ENCODE measurements around the gene LZTS3. TPM values are rescaled to one million over a fixed set of nuclear protein-coding genes. Genes with fewer than 3 reads are reported as not detected.

Gene LZTS3
- total RNA-seq, 2 experiments from 2014 or later: 0.41 to 0.70 TPM

GRCh38 chr20:3115190-3116107, 57.9 kb downstream of the LZTS3 start:
- DNase-seq: no peak
- Mint-ChIP-seq H3K4me1 (no peaks in the 10 kb centered on the region), H3K27ac (no peak overlapping the region), H3K9me3 (ENCODE audit: low read depth) (no peaks in the 10 kb centered on the region), H3K4me3 (no peak overlapping the region), H3K27me3 (no peaks in the 10 kb centered on the region), H3K36me3 (peaks cover 14% of the 10 kb centered on the region)
- CTCF ChIA-PET: interaction anchor here (0.7 to 3.5 kb wide), 12 partner anchors 12 to 183 kb away, joined by 3 to 28 read pairs (median 3); partner anchors contain the start of gene OXT
- peak; percentile 51 for ATAC-seq

Other genes with a start within 250 kb of the LZTS3 start
- gene GNRH2, start 129.9 kb downstream of the LZTS3 start, total RNA-seq: under 1 TPM; 0.55 to 0.63 TPM
- 10 to 100 TPM; 43.0 to 46.7 TPM for gene MRPS26, start 127.5 kb downstream of the LZTS3 start, total RNA-seq
- not detected for gene OXT, start 101.9 kb downstream of the LZTS3 start, total RNA-seq
- not detected for gene AVP, start 88.8 kb downstream of the LZTS3 start, total RNA-seq
- 10 to 100 TPM; 17.0 to 23.6 TPM for gene FASTKD5, start 13.7 kb downstream of the LZTS3 start, total RNA-seq
- 1 to 10 TPM; 7.6 to 8.2 TPM for gene UBOX5, start 13.7 kb downstream of the LZTS3 start, total RNA-seq
- 10 to 100 TPM; 63.6 to 63.7 TPM for gene DDRGK1, start 31.1 kb upstream of the LZTS3 start, total RNA-seq
- 10 to 100 TPM; 51.9 to 71.7 TPM for gene ITPA, start 35.9 kb upstream of the LZTS3 start, total RNA-seq
- gene SLC4A11, start 65.6 kb upstream of the LZTS3 start, total RNA-seq: 1 to 10 TPM; 5.4 to 6.0 TPM
- gene DNAAF9, start 234.1 kb upstream of the LZTS3 start, total RNA-seq: 1 to 10 TPM; 4.4 to 5.2 TPM